ENCODE measurements around the gene NEIL3. TPM values are rescaled to one million over a fixed set of nuclear protein-coding genes. Genes with fewer than 3 reads are reported as not detected.

Gene NEIL3
- total and polyA plus RNA-seq, 7 donors, result 0.01 to 0.17 (median 0.14) TPM; not detected in 3

DNA sequence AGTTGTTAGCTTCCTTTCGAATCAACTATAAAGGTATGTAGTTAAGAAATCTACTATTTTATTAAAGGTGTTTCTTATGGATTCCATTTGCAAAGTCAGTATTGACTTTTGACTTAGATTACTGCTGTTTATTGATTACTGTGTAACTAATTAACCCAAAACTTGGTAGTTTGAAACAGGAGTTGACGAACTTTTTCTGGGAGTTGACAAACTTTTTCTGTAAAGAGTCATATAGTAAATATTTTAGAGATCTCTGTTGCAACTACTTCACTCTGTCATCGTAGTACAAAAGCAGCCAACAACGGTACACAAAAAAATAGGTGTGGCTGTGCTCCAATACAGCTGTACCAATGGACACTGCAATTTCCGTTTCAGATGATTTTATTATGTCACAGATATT is 102.3 kb downstream of the NEIL3 start:
- no peaks in the 10 kb centered on the region for H3K27me3 ChIP-seq (ENCODE audit: insufficient read depth in 3 of 3, low read length in 2 of 3)
- no peak overlapping the region for H3K27ac ChIP-seq
- H3K36me3 ChIP-seq (ENCODE audit: insufficient read depth in 1 of 2, low read depth in 1 of 2), result no peaks in the 10 kb centered on the region
- TF ChIP-seq CTCF (IDR thresholded peaks at IDR 0.05), result no peak
- no peaks in the 10 kb centered on the region for H3K9me3 ChIP-seq
- WGBS, 3 donors, result 57 to 63% (median 58%) methylated on average over 5 of the region's 5 CpGs
- no peaks in the 10 kb centered on the region for H3K4me1 ChIP-seq
- DNase-seq (no peak), ATAC-seq (no peak)
- H3K4me3 ChIP-seq, result no peak overlapping the region
- intact Hi-C loops (cut with DNase I), result no loop called here

Other genes with a start within 250 kb of the NEIL3 start
- 1 to 10 TPM; 4.9 to 6.7 (median 5.8) TPM for gene AGA, start 132.6 kb downstream of the NEIL3 start, total RNA-seq
- 1 to 10 TPM; 3.5 to 6.5 (median 5.4) TPM for gene AGA, start 132.6 kb downstream of the NEIL3 start, polyA plus RNA-seq